ENCODE results near the gene ATXN1.

DNA sequence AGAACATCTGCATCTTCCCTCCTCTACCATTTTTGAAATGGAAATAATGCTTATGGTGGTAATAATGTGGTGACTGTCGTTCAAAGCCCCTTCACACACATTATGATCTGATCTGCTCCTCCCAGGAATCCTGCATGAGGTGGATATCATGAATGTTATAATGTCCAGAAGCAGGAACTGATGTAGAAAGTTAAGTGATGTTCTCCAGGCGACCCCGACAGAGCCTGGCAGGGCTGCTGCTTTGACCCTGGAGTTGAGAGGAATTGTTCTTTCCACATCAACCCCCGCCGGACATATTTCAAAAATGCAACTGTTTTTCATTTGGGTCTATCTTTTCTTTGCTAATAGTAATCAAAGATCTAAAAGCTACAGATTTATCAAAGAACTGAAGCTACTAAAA is 391.3 kb downstream of the ATXN1 start:
- no peak for TF ChIP-seq SP1 (IDR thresholded peaks at IDR 0.05)
- no peak for TF ChIP-seq FOXM1 (IDR thresholded peaks at IDR 0.05; ENCODE audit: borderline replicate concordance)
- TF ChIP-seq FOXA1 (IDR thresholded peaks at IDR 0.05) = no peak
- TF ChIP-seq BHLHE40 (IDR thresholded peaks at IDR 0.05; ENCODE audit: borderline replicate concordance) = no peak
- TF ChIP-seq NFRKB (IDR thresholded peaks at IDR 0.05) = no peak
- TF ChIP-seq L3MBTL2 (conservative IDR thresholded peaks at IDR 0.05) = no peak

Measured in HEK293T (cell line).